H9 (cell line): Measurements from ENCODE around the gene DEFB116. TPM values are rescaled to one million over a fixed set of nuclear protein-coding genes. Genes with fewer than 3 reads are reported as not detected.

ENCODE experiments used
- DNase-seq: peaks from one replicate; pipeline ENCODE4 v3.0.0-alpha.2; 2017
- H2AFZ ChIP-seq: one replicate; pipeline ENCODE4 v1.6.1; 2013; ENCODE audit warnings: mild to moderate bottlenecking, low read length, control low read depth, moderate library complexity
- H2AK5ac ChIP-seq: 2 replicates; pipeline ENCODE4 v1.6.1; 2013; ENCODE audit warnings: low read length, control low read depth, mixed read lengths; ENCODE audit not compliant: insufficient read length
- H2BK120ac ChIP-seq: one replicate; pipeline ENCODE4 v1.6.1; 2013; ENCODE audit warnings: low read depth, mild to moderate bottlenecking, low read length, control low read depth, inconsistent platforms; ENCODE audit not compliant: poor library complexity, severe bottlenecking
- H2BK12ac ChIP-seq: 2 replicates; pipeline ENCODE4 v1.6.1; 2013; ENCODE audit warnings: low read length, control low read depth, mixed read lengths, low read depth; ENCODE audit not compliant: insufficient read length
- H2BK15ac ChIP-seq: 2 replicates; pipeline ENCODE4 v1.6.1; 2013; ENCODE audit warnings: low read depth, low read length, control low read depth
- H2BK20ac ChIP-seq: one replicate; pipeline ENCODE4 v1.6.1; 2013; ENCODE audit warnings: low read depth, mild to moderate bottlenecking, low read length, control low read depth, inconsistent platforms; ENCODE audit not compliant: poor library complexity, severe bottlenecking
- H2BK5ac ChIP-seq: 2 replicates; pipeline ENCODE4 v1.6.1; 2013; ENCODE audit warnings: low read length, control low read depth, mixed read lengths; ENCODE audit not compliant: insufficient read length
- H3K14ac ChIP-seq: 2 replicates; pipeline ENCODE4 v1.6.1; 2013; ENCODE audit warnings: low read length, control low read depth; ENCODE audit not compliant: insufficient read depth
- H3K18ac ChIP-seq: 2 replicates; pipeline ENCODE4 v1.6.1; 2013; ENCODE audit warnings: low read depth, mild to moderate bottlenecking, mixed read lengths, low read length, control low read depth; ENCODE audit not compliant: insufficient read length
- H3K23ac ChIP-seq: 2 replicates; pipeline ENCODE4 v1.6.1; 2013; ENCODE audit warnings: low read length, control low read depth, mixed read lengths, low read depth; ENCODE audit not compliant: insufficient read length
- H3K23me2 ChIP-seq: 2 replicates; pipeline ENCODE4 v1.6.1; 2013; ENCODE audit warnings: low read depth, mild to moderate bottlenecking, mixed read lengths, low read length, control low read depth; ENCODE audit not compliant: insufficient read length, poor library complexity, severe bottlenecking
- H3K27ac ChIP-seq: 2 replicates; pipeline ENCODE4 v1.5.1; 2013; ENCODE audit warnings: low read length, control low read depth, mixed read lengths, low read depth; ENCODE audit not compliant: insufficient read length
- H3K27me3 ChIP-seq: 2 replicates; pipeline ENCODE4 v1.6.1; 2013; ENCODE audit warnings: low read length, control low read depth, inconsistent platforms; ENCODE audit not compliant: insufficient read depth
- H3K4ac ChIP-seq: 2 replicates; pipeline ENCODE4 v1.6.1; 2013; ENCODE audit warnings: low read depth, mild to moderate bottlenecking, control low read depth, inconsistent platforms, low read length, moderate library complexity
- H3K4me1 ChIP-seq: 2 replicates; pipeline ENCODE4 v1.6.1; 2013; ENCODE audit warnings: low read length, control low read depth, inconsistent platforms; ENCODE audit not compliant: insufficient read depth
- H3K4me2 ChIP-seq: 2 replicates; pipeline ENCODE4 v1.6.1; 2013; ENCODE audit warnings: low read length, control low read depth, mixed read lengths; ENCODE audit not compliant: insufficient read length, insufficient read depth
- H3K56ac ChIP-seq: 2 replicates; pipeline ENCODE4 v1.6.1; 2013; ENCODE audit warnings: low read depth, mild to moderate bottlenecking, mixed read lengths, low read length, control low read depth; ENCODE audit not compliant: insufficient read length
- H3K79me1 ChIP-seq: 2 replicates; pipeline ENCODE4 v1.6.1; 2013; ENCODE audit warnings: low read depth, mild to moderate bottlenecking, moderate library complexity, low read length, control low read depth, inconsistent platforms; ENCODE audit not compliant: insufficient read depth, poor library complexity, severe bottlenecking
- H3K79me2 ChIP-seq: 2 replicates; pipeline ENCODE4 v1.6.1; 2013; ENCODE audit warnings: low read length, control low read depth, inconsistent platforms; ENCODE audit not compliant: insufficient read depth
- H3K9ac ChIP-seq: 2 replicates; pipeline ENCODE4 v1.6.1; 2013; ENCODE audit warnings: low read length, control low read depth, mixed read lengths; ENCODE audit not compliant: insufficient read length; ENCODE audit errors: extremely low read depth
- H3K9me3 ChIP-seq: one replicate; pipeline ENCODE4 v1.6.1; 2013; ENCODE audit warnings: low read depth, low read length, inconsistent platforms; ENCODE audit not compliant: control insufficient read depth
- H3T11ph ChIP-seq: one replicate; pipeline ENCODE4 v1.6.1; 2013; ENCODE audit warnings: mild to moderate bottlenecking, low read length, control low read depth, inconsistent platforms
- H4K20me1 ChIP-seq: one replicate; pipeline ENCODE4 v1.6.1; 2013; ENCODE audit not compliant: control insufficient read depth, insufficient read length, insufficient read depth
- H4K5ac ChIP-seq: 2 replicates; pipeline ENCODE4 v1.6.1; 2013; ENCODE audit warnings: low read depth, mild to moderate bottlenecking, mixed read lengths, low read length, control low read depth; ENCODE audit not compliant: insufficient read length
- H4K8ac ChIP-seq: replicated peaks from 2 replicates; pipeline ENCODE4 v1.6.1; 2013; ENCODE audit warnings: low read length, control low read depth, mixed read lengths, low read depth; ENCODE audit not compliant: insufficient read length
- H4K91ac ChIP-seq: 2 replicates; pipeline ENCODE4 v1.6.1; 2013; ENCODE audit warnings: low read depth, mild to moderate bottlenecking, moderate library complexity, mixed read lengths, low read length, control low read depth; ENCODE audit not compliant: insufficient read length
- H3K27ac Mint-ChIP-seq, 3 experiments: 2 replicates in 2 of 3; 3 replicates in 1 of 3; pipeline ENCODE4 v1.8.0; 2020 to 2021; ENCODE audit warnings: mixed read lengths in 3 of 3, mild to moderate bottlenecking in 1 of 3, moderate library complexity in 1 of 3
- H3K27me3 Mint-ChIP-seq: 2 replicates; pipeline ENCODE4 v1.8.0; 2021; ENCODE audit warnings: low read depth, mild to moderate bottlenecking, moderate library complexity, mixed read lengths
- H3K36me3 Mint-ChIP-seq, 3 experiments: 2 replicates in 2 of 3; 3 replicates in 1 of 3; pipeline ENCODE4 v1.8.0; 2020 to 2021; ENCODE audit warnings: low read depth in 3 of 3, mixed read lengths in 3 of 3; ENCODE audit not compliant: insufficient read depth in 1 of 3
- H3K4me1 Mint-ChIP-seq, 2 experiments: 2 replicates each; pipeline ENCODE4 v1.8.0; 2020; ENCODE audit warnings: mixed read lengths in 2 of 2
- H3K4me3 Mint-ChIP-seq, 2 experiments: 2 replicates in 1 of 2; 3 replicates in 1 of 2; pipeline ENCODE4 v1.8.0; 2020 to 2021; ENCODE audit warnings: mild to moderate bottlenecking in 2 of 2, mixed read lengths in 2 of 2, moderate library complexity in 1 of 2
- H3K9me3 Mint-ChIP-seq, 2 experiments: 2 replicates in 1 of 2; 3 replicates in 1 of 2; pipeline ENCODE4 v1.8.0; 2020; ENCODE audit warnings: mild to moderate bottlenecking in 2 of 2, mixed read lengths in 2 of 2, moderate library complexity in 1 of 2
- CTCF ChIP-seq: fragments of 200-600 bp; sonication (generic); conservative IDR thresholded peaks from 3 replicates; pipeline ENCODE4 v1.8.0; 2021; ENCODE audit warnings: antibody characterized with exemption, mild to moderate bottlenecking
- WGBS: extraction: QIAGEN DNeasy Blood & Tissue Kit; methylation state at CpG from one replicate; pipeline ENCODE4 v1.1.7; 2013; ENCODE audit warnings: missing lambda C conversion rate, low lambda C conversion rate, mixed read lengths; ENCODE audit not compliant: insufficient read length; ENCODE audit errors: extremely low coverage; 5-methylcytosine and 5-hydroxymethylcytosine counted together
- long read RNA-seq: library from polyadenylated mRNA; unstranded; transcript quantifications from one replicate; pipeline ENCODE4 v2.0.0, GENCODE V29; 2020
- total RNA-seq: library from RNA; stranded (reverse); gene quantifications from 2 replicates; pipeline ENCODE4 v1.2.1, GENCODE V29; 2021

DEFB116 gene, protein sequence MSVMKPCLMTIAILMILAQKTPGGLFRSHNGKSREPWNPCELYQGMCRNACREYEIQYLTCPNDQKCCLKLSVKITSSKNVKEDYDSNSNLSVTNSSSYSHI
- not detected in 2 replicates for total RNA-seq
- long read RNA-seq: 0 reads

DNA sequence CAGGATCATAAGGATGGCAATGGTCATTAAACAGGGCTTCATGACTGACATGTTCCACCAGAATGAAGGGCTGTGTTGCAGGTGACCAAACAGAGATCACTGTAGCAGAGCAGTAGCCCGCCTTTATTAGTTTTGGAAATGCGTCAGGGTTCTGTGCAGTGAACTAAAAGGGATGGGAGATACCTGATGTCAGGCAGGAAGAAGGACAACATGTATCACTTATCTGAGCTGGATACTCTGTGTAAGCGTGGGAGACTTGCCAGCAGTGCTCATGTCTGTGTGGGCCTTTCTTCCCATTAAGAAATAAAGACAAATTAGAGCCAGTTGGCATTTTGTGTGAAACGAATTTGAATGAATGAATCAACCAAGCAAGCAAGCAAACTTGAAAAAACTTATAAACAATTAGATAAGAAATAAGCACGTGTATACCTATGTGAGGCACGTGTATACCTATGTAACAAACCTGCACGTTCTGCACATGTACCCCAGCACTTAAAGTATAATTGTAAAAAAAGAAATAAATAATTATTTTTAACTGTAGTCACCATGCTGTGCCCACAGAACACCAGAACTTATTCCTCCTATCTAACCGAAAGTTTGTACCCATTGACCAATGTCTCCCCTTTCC lies at the start of gene DEFB116:
Gene DEFB116 (minus strand): TSS at position 51 of the 628 bp plus-strand sequence. CDS start 0 bp downstream, at position 51.
- Histone ChIP-seq H3K9ac (no peak within 1 kb of the TSS), H2BK5ac (no peak within 1 kb of the TSS), H3K14ac (no peak within 1 kb of the TSS), H4K91ac (no peak within 1 kb of the TSS), H2BK20ac (no peak within 1 kb of the TSS), H4K8ac (no peak within 1 kb of the TSS), H4K5ac (no peak within 1 kb of the TSS), H3K4me2 (no peak within 1 kb of the TSS), H3K23ac (no peak within 1 kb of the TSS), H3T11ph (no peak within 1 kb of the TSS), H3K18ac (no peak within 1 kb of the TSS), H2BK120ac (no peak within 1 kb of the TSS), H3K27ac (no peak within 1 kb of the TSS), H2BK12ac (no peak within 1 kb of the TSS), H2BK15ac (no peak within 1 kb of the TSS), H3K4me1 (no peaks in the 10 kb centered on the region), H3K23me2 (no peaks in the 10 kb centered on the region), H3K4ac (no peak within 1 kb of the TSS), H3K79me2 (no peaks in the 10 kb centered on the region), H3K56ac (no peak within 1 kb of the TSS), H2AK5ac (no peak within 1 kb of the TSS), H4K20me1 (no peaks in the 10 kb centered on the region), H3K27me3 (no peaks in the 10 kb centered on the region), H3K9me3 (peaks cover 80% of the 10 kb centered on the region), H2AFZ (no peak within 1 kb of the TSS), H3K79me1 (no peaks in the 10 kb centered on the region)
- no peak for DNase-seq
- H3K27me3 Mint-ChIP-seq: 0 out of 2 replicates have a peak, but pooled peaks cover 2% of the 10 kb centered on the region
- no CpG with 5 or more reads among the region's 8 CpGs for WGBS
- H3K4me1 Mint-ChIP-seq: no peaks in the 10 kb centered on the region
- H3K9me3 Mint-ChIP-seq: peaks cover 90 to 93% of the 10 kb centered on the region in 2 experiments
- TF ChIP-seq CTCF: no peak
- peaks cover 0 to 35% (median 12%) of the 10 kb centered on the region in 3 experiments; a peak in 5 of 7 replicates for H3K36me3 Mint-ChIP-seq
- H3K4me3 Mint-ChIP-seq: no peak within 1 kb of the TSS
- no peak within 1 kb of the TSS; a peak in 1 of 7 replicates for H3K27ac Mint-ChIP-seq
